Mesothelial cell of epicardium (in vitro differentiated cells): Measurements from ENCODE around the gene TRIM42. TPM values are rescaled to one million over a fixed set of nuclear protein-coding genes. Genes with fewer than 3 reads are reported as not detected.

Experiments used
- DNase-seq, 2 experiments: peaks; one replicate each; pipeline ENCODE4 v3.0.0; 2021; ENCODE audit warnings: low spot score in 2 of 2; ENCODE audit not compliant: unreplicated experiment in 2 of 2
- H3K27ac Mint-ChIP-seq: 2 replicates; pipeline ENCODE4 v1.8.0; 2021; ENCODE audit warnings: mixed read lengths
- H3K27me3 Mint-ChIP-seq: 2 replicates; pipeline ENCODE4 v1.8.0; 2021; ENCODE audit warnings: low read depth, mixed read lengths
- H3K36me3 Mint-ChIP-seq: 2 replicates; pipeline ENCODE4 v1.8.0; 2021; ENCODE audit warnings: mixed read lengths
- H3K4me1 Mint-ChIP-seq: 2 replicates; pipeline ENCODE4 v1.8.0; 2021; ENCODE audit warnings: mixed read lengths
- H3K4me3 Mint-ChIP-seq: 2 replicates; pipeline ENCODE4 v1.8.0; 2021; ENCODE audit warnings: mild to moderate bottlenecking, moderate library complexity, mixed read lengths
- H3K9me3 Mint-ChIP-seq: 2 replicates; pipeline ENCODE4 v1.8.0; 2021; ENCODE audit warnings: mixed read lengths
- total RNA-seq: library from RNA; stranded (reverse); gene quantifications from 3 replicates; pipeline ENCODE4 v1.2.1, GENCODE V29; 2021
- TF ChIP-seq, protein P1 (sequence below): fragments of 200-600 bp; sonication (generic); IDR thresholded peaks from one replicate; pipeline ENCODE4 v1.5.0; 2021; ENCODE audit warnings: antibody characterized with exemption; ENCODE audit not compliant: unreplicated experiment

TRIM42 gene
- total RNA-seq, 1 donor from 2014 or later = not detected

DNA sequence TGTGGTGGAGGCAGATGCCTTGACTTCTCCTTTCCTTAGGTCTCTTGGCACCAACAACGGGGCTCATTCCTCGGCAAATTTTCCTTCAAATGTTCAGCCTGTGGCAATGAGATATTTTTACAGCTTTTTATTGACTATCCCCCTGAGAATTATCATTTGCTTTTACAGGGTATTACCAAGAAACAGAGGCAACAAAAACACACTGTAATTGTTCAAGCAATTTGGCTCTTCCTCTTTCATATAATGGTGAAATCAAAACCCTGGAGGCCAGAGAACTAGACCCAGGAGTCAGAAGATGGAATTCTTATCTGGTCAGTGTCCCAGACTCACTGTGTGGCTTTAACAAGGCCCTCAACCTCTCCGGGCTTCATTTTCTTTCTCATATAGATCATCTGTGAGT is 40.1 kb downstream of the TRIM42 start:
- Mint-ChIP-seq H3K4me3 (no peak overlapping the region), H3K27ac (no peak overlapping the region), H3K4me1 (peaks cover 8% of the 10 kb centered on the region), H3K9me3 (peaks cover under 1% of the 10 kb centered on the region), H3K27me3 (no peaks in the 10 kb centered on the region), H3K36me3 (no peaks in the 10 kb centered on the region)
- TF ChIP-seq, protein P1, sequence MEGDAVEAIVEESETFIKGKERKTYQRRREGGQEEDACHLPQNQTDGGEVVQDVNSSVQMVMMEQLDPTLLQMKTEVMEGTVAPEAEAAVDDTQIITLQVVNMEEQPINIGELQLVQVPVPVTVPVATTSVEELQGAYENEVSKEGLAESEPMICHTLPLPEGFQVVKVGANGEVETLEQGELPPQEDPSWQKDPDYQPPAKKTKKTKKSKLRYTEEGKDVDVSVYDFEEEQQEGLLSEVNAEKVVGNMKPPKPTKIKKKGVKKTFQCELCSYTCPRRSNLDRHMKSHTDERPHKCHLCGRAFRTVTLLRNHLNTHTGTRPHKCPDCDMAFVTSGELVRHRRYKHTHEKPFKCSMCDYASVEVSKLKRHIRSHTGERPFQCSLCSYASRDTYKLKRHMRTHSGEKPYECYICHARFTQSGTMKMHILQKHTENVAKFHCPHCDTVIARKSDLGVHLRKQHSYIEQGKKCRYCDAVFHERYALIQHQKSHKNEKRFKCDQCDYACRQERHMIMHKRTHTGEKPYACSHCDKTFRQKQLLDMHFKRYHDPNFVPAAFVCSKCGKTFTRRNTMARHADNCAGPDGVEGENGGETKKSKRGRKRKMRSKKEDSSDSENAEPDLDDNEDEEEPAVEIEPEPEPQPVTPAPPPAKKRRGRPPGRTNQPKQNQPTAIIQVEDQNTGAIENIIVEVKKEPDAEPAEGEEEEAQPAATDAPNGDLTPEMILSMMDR = no peak
- DNase-seq = no peak

DNA sequence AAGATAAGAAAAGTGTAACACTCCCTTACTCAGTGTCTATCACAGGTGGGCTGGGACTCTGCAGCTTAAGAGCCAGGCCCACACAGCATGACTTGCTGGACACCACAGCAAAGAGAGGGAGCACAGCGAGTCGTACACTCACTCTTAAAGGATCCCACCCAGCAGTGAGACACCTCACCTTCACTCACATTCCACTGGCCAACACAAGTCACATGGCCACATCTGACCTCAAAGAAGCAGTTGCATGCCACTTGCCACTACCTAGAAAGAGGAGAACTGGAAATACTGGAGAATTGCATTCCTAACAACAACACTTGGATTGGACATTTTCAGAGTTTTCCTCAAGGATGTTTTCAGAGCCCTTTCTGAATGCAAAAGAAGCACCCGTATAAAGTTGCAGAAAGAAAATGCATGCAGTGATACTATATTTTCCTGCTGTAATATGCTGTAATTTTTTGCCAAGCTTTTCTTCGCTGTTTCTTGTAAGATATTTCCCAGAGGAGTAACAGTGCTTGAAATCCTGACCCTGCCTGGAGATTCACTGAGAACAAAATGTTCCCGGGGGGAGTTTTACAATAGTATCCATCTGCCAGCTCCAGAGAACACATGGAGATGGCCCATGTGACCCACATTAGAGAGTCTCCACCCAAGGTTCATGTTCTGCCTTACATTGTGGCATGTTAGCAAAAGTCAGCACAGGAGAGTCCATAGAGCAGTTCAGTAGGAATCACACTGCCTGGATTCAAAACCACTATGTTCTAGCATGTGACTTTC is 42.2 kb downstream of the TRIM42 start:
- peaks cover 3% of the 10 kb centered on the region for H3K4me1 Mint-ChIP-seq
- H3K36me3 Mint-ChIP-seq = no peaks in the 10 kb centered on the region
- TF ChIP-seq, protein P1 = no peak
- H3K27me3 Mint-ChIP-seq = no peaks in the 10 kb centered on the region
- no peak overlapping the region for H3K4me3 Mint-ChIP-seq
- peaks cover 3% of the 10 kb centered on the region for H3K9me3 Mint-ChIP-seq
- DNase-seq = no peak
- no peak overlapping the region for H3K27ac Mint-ChIP-seq

DNA sequence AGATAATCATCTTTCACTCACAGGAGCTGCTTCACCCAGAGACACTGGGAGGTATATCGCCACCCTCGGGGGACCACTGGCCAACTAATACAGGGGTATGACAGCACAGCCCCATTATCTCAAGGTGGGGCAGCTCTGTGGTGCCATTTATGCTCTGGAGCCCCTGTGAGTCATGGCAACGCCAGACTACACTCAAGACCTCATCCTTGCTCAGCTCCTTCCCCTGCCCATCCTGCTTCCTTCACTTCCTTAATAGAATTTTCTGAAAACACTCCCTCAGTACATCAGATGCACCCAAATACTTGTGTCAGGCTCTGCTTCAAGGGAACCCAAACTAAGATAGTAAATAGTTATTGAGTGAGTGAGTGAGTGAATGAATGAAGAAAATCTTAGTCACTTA is 45.7 kb downstream of the TRIM42 start:
- H3K9me3 Mint-ChIP-seq = peaks cover 3% of the 10 kb centered on the region
- no peak overlapping the region for H3K27ac Mint-ChIP-seq
- no peaks in the 10 kb centered on the region for H3K36me3 Mint-ChIP-seq
- TF ChIP-seq, protein P1 = no peak
- H3K27me3 Mint-ChIP-seq = no peaks in the 10 kb centered on the region
- no peak for DNase-seq
- H3K4me1 Mint-ChIP-seq = no peaks in the 10 kb centered on the region
- no peak overlapping the region for H3K4me3 Mint-ChIP-seq

DNA sequence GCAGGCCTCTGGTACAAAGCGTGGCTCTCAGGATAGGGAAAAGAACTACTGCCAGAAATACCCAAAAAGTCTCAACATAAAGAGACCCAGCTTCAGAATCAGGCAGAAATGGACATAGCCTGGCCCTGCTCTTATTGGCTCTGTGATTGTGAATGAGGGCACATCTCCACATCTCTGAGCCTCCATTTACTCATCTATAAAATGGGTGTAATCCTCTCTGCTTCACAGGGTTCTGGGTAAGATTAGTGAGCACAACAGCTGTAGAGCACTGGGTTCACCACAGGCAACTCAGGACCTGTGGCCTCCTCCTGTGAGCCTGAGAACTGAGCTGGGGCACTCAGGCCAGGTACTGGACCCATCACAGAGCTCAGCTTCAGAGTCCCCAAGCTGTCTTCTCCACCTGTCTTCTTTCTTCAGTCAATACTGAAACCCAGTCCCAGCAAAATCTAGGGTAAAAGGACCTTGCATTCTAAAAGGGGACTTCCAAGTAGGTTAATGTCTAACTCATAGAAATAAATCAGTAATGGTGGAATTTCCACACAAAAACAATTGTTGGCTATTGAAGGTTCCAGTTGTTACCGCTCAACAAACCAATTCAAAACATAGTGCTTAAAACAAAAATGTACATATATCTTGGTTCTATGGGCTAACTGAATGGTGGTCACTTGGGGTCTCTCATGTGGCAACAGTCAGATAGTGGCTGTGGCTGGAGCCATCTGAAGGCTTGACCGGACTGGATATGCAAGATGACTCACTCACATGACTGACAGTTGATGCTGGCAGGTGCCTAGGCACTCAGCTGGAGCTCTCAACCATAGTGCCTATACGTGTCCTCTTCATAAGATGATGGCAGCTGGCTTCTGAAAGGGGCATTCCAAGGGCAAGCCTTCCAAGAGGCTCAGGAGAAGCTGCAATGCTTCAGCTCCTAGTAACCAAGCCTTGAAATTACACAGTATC is 47.3 kb downstream of the TRIM42 start:
- H3K4me3 Mint-ChIP-seq = no peak overlapping the region
- H3K27ac Mint-ChIP-seq = no peak overlapping the region
- peaks cover 3% of the 10 kb centered on the region for H3K9me3 Mint-ChIP-seq
- H3K27me3 Mint-ChIP-seq = no peaks in the 10 kb centered on the region
- no peak for DNase-seq
- no peaks in the 10 kb centered on the region for H3K36me3 Mint-ChIP-seq
- TF ChIP-seq, protein P1 = no peak
- no peaks in the 10 kb centered on the region for H3K4me1 Mint-ChIP-seq

DNA sequence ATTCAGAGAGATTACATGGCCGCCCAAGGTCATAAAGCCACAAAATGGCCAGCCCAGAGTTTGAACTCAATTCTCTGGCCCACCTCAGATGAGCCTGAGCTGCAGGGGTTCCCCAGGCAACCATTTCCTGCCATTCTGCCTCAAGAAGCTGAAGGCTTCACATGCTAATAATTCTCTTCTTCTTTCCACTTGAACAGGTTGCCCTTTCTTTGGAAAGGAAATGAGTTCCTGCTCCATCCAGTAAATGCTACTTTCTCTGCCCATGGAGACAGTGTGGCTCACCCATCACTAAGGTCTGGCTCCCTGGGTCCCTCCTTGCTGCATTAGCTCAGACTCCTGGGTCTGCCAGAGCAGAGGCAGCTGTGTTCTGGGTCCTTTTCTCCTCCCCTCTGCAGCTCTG is 48.2 kb downstream of the TRIM42 start:
- Mint-ChIP-seq H3K36me3 (no peaks in the 10 kb centered on the region), H3K4me1 (no peaks in the 10 kb centered on the region), H3K4me3 (no peak overlapping the region), H3K9me3 (peaks cover 3% of the 10 kb centered on the region), H3K27ac (no peak overlapping the region), H3K27me3 (no peaks in the 10 kb centered on the region)
- TF ChIP-seq, protein P1 = no peak
- DNase-seq = no peak
